Activated naive CD8-positive, alpha-beta T cell treated with anti-CD3 and anti-CD28 coated beads, Interleukin-2, amount 50 U/mL, for 16 hours (primary cell): ENCODE measurements around the gene ABTB1.
"Not testable (repeated sequence)": the region's sequence is repeated elsewhere in the genome, so short reads cannot be mapped to it uniquely, and the experiment has no call there.

Experiments
- DNase-seq: peaks from one replicate; pipeline ENCODE4 v3.0.0-alpha.2; 2020; ENCODE audit warnings: low read depth, low spot score

Gene ABTB1

GRCh38 chr3:127671523-127672428 lies 976 bp upstream of the ABTB1 start:
- no peak for DNase-seq

GRCh38 chr3:127673191-127674100 lies 694 bp downstream of the ABTB1 start:
- DNase-seq, result no peak

GRCh38 chr3:127674101-127674721 lies 1.5 kb downstream of the ABTB1 start:
- no peak for DNase-seq

GRCh38 chr3:127674790-127675189 lies 2.0 kb downstream of the ABTB1 start:
- no peak for DNase-seq

- no peak for DNase-seq
Observed at GRCh38 chr3:127675651-127676391, 3.1 kb downstream of the ABTB1 start.

- no peak for DNase-seq
Observed at GRCh38 chr3:127676456-127676855, 3.7 kb downstream of the ABTB1 start.

GRCh38 chr3:127676921-127677351 lies 4.2 kb downstream of the ABTB1 start:
- no peak for DNase-seq

GRCh38 chr3:127677541-127678314 lies 5.0 kb downstream of the ABTB1 start:
- no peak for DNase-seq

- no peak for DNase-seq
Observed at GRCh38 chr3:127678315-127678599, 5.5 kb downstream of the ABTB1 start.

- no peak for DNase-seq
Observed at GRCh38 chr3:127678611-127679533, 6.1 kb downstream of the ABTB1 start.

- DNase-seq, result no peak
Observed at GRCh38 chr3:127679534-127680145, 6.9 kb downstream of the ABTB1 start.

GRCh38 chr3:127680146-127680661 lies 7.5 kb downstream of the ABTB1 start:
- no peak for DNase-seq

GRCh38 chr3:127680798-127681221 lies 8.1 kb downstream of the ABTB1 start:
- no peak for DNase-seq

GRCh38 chr3:127682175-127682554 lies 9.4 kb downstream of the ABTB1 start:
- DNase-seq, result not testable (repeated sequence)

GRCh38 chr3:127682561-127682960 lies 9.8 kb downstream of the ABTB1 start:
- DNase-seq, result no peak

- no peak for DNase-seq
Observed at GRCh38 chr3:127684871-127685707, 12.3 kb downstream of the ABTB1 start.

GRCh38 chr3:127685708-127686511 lies 13.2 kb downstream of the ABTB1 start:
- DNase-seq, result no peak
